ENCODE measurements around the gene CNIH2. TPM values are rescaled to one million over a fixed set of nuclear protein-coding genes. Genes with fewer than 3 reads are reported as not detected.

Gene CNIH2
- total RNA-seq, 1 donor from 2014 or later: 12.2 TPM

GRCh38 chr11:66266378-66267038 lies 11.5 kb upstream of the CNIH2 start:
- Histone ChIP-seq H3K9me3 (ENCODE audit: insufficient read depth, low read depth, low read length) (no peaks in the 10 kb centered on the region), H3K79me2 (ENCODE audit: insufficient read depth, low read length) (peaks cover 26% of the 10 kb centered on the region), H2AFZ (ENCODE audit: low read depth, low read length) (no peak overlapping the region), H3K27ac (ENCODE audit: low read depth, low read length) (peak overlapping the region; percentile 82), H3K4me1 (ENCODE audit: insufficient read depth, low read length) (peaks cover 21% of the 10 kb centered on the region), H3K9ac (ENCODE audit: low read length) (peak overlapping the region; percentile 96), H3K4me2 (ENCODE audit: low read length) (peak overlapping the region; percentile 88), H4K20me1 (ENCODE audit: insufficient read depth, low read length) (peaks cover 52% of the 10 kb centered on the region), H3K36me3 (ENCODE audit: insufficient read depth, low read length) (peaks cover 13% of the 10 kb centered on the region), H3K4me3 (ENCODE audit: insufficient read depth, low read depth, low read length) (no peak overlapping the region), H3K27me3 (ENCODE audit: insufficient read depth, low read length) (no peaks in the 10 kb centered on the region)
- DNase-seq (ENCODE audit: low read depth): no peak
- Mint-ChIP-seq H3K36me3 (ENCODE audit: low read depth, unreplicated experiment) (peaks cover 18% of the 10 kb centered on the region), H3K27ac (ENCODE audit: unreplicated experiment) (peak overlapping the region; percentile 89), H3K4me1 (ENCODE audit: low read depth, unreplicated experiment) (peaks cover 7% of the 10 kb centered on the region), H3K9me3 (ENCODE audit: unreplicated experiment) (no peaks in the 10 kb centered on the region), H3K4me3 (ENCODE audit: unreplicated experiment) (peak overlapping the region; percentile 78), H3K27me3 (ENCODE audit: low read depth, unreplicated experiment) (no peaks in the 10 kb centered on the region)
- no peak for FAIRE-seq
- TF ChIP-seq, protein P1, sequence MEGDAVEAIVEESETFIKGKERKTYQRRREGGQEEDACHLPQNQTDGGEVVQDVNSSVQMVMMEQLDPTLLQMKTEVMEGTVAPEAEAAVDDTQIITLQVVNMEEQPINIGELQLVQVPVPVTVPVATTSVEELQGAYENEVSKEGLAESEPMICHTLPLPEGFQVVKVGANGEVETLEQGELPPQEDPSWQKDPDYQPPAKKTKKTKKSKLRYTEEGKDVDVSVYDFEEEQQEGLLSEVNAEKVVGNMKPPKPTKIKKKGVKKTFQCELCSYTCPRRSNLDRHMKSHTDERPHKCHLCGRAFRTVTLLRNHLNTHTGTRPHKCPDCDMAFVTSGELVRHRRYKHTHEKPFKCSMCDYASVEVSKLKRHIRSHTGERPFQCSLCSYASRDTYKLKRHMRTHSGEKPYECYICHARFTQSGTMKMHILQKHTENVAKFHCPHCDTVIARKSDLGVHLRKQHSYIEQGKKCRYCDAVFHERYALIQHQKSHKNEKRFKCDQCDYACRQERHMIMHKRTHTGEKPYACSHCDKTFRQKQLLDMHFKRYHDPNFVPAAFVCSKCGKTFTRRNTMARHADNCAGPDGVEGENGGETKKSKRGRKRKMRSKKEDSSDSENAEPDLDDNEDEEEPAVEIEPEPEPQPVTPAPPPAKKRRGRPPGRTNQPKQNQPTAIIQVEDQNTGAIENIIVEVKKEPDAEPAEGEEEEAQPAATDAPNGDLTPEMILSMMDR (IDR thresholded peaks at IDR 0.05; ENCODE audit: insufficient read depth, low read depth, low read length): no peak
- no peak for TF ChIP-seq EZH2 (IDR thresholded peaks at IDR 0.05; ENCODE audit: insufficient read depth, low read length)

- H3K4me3 Mint-ChIP-seq (ENCODE audit: unreplicated experiment): peak overlapping the region; percentile 78
- H3K9me3 Mint-ChIP-seq (ENCODE audit: unreplicated experiment): no peaks in the 10 kb centered on the region
- H3K27ac ChIP-seq (ENCODE audit: low read depth, low read length): peak overlapping the region; percentile 82
- peaks cover 31% of the 10 kb centered on the region for H3K79me2 ChIP-seq (ENCODE audit: insufficient read depth, low read length)
- H3K4me3 ChIP-seq (ENCODE audit: insufficient read depth, low read depth, low read length): peak overlapping the region; percentile 90
- H3K4me1 Mint-ChIP-seq (ENCODE audit: low read depth, unreplicated experiment): peaks cover 7% of the 10 kb centered on the region
- peak overlapping the region; percentile 24 for H2AFZ ChIP-seq (ENCODE audit: low read depth, low read length)
- TF ChIP-seq EZH2 (IDR thresholded peaks at IDR 0.05; ENCODE audit: insufficient read depth, low read length): no peak
- TF ChIP-seq, protein P1 (IDR thresholded peaks at IDR 0.05; ENCODE audit: insufficient read depth, low read depth, low read length): no peak
- DNase-seq (ENCODE audit: low read depth) (no peak), FAIRE-seq (no peak)
- peaks cover 52% of the 10 kb centered on the region for H4K20me1 ChIP-seq (ENCODE audit: insufficient read depth, low read length)
- H3K27me3 Mint-ChIP-seq (ENCODE audit: low read depth, unreplicated experiment): no peaks in the 10 kb centered on the region
- no peaks in the 10 kb centered on the region for H3K9me3 ChIP-seq (ENCODE audit: insufficient read depth, low read depth, low read length)
- H3K4me2 ChIP-seq (ENCODE audit: low read length): peak overlapping the region; percentile 88
- peaks cover 21% of the 10 kb centered on the region for H3K4me1 ChIP-seq (ENCODE audit: insufficient read depth, low read length)
- H3K9ac ChIP-seq (ENCODE audit: low read length): peak overlapping the region; percentile 96
- H3K36me3 Mint-ChIP-seq (ENCODE audit: low read depth, unreplicated experiment): peaks cover 19% of the 10 kb centered on the region
- H3K27me3 ChIP-seq (ENCODE audit: insufficient read depth, low read length): no peaks in the 10 kb centered on the region
- peak overlapping the region; percentile 89 for H3K27ac Mint-ChIP-seq (ENCODE audit: unreplicated experiment)
- H3K36me3 ChIP-seq (ENCODE audit: insufficient read depth, low read length): peaks cover 14% of the 10 kb centered on the region
Observed at GRCh38 chr11:66267039-66267378, 11.0 kb upstream of the CNIH2 start.
